Measurements from ENCODE around the gene HTRA3. TPM values are rescaled to one million over a fixed set of nuclear protein-coding genes. Genes with fewer than 3 reads are reported as not detected.

The HTRA3 gene
- total RNA-seq, 1 donor from 2014 or later = 1.7 TPM

DNA sequence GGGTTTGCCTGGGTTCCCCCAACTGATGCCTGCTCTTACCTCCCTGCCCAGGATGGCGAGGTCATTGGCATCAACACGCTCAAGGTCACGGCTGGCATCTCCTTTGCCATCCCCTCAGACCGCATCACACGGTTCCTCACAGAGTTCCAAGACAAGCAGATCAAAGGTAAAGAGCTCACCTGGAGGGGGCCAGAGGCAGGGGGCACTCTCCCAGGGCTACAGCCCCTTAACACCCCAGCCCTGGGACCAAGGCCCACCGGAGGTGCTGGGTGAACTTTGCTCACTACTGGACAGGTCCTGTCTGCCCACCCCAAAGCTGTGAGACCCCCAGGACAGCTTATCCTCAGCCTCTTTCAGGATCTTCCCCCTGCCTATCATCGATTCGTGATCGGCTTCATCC, 24.5 kb downstream of the HTRA3 start:
- no peak for DNase-seq (ENCODE audit: low spot score)
- Mint-ChIP-seq H3K27me3 (ENCODE audit: unreplicated experiment) (peaks cover 6% of the 10 kb centered on the region), H3K36me3 (ENCODE audit: low read depth, unreplicated experiment) (no peaks in the 10 kb centered on the region), H3K4me1 (ENCODE audit: unreplicated experiment) (no peaks in the 10 kb centered on the region), H3K9me3 (ENCODE audit: unreplicated experiment) (no peaks in the 10 kb centered on the region), H3K27ac (ENCODE audit: unreplicated experiment) (no peak overlapping the region), H3K4me3 (ENCODE audit: unreplicated experiment) (no peak overlapping the region)
- TF ChIP-seq, protein P1, sequence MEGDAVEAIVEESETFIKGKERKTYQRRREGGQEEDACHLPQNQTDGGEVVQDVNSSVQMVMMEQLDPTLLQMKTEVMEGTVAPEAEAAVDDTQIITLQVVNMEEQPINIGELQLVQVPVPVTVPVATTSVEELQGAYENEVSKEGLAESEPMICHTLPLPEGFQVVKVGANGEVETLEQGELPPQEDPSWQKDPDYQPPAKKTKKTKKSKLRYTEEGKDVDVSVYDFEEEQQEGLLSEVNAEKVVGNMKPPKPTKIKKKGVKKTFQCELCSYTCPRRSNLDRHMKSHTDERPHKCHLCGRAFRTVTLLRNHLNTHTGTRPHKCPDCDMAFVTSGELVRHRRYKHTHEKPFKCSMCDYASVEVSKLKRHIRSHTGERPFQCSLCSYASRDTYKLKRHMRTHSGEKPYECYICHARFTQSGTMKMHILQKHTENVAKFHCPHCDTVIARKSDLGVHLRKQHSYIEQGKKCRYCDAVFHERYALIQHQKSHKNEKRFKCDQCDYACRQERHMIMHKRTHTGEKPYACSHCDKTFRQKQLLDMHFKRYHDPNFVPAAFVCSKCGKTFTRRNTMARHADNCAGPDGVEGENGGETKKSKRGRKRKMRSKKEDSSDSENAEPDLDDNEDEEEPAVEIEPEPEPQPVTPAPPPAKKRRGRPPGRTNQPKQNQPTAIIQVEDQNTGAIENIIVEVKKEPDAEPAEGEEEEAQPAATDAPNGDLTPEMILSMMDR (IDR thresholded peaks at IDR 0.05; ENCODE audit: unreplicated experiment) = no peak

GRCh38 chr4:8294775-8295174, 25.2 kb downstream of the HTRA3 start:
- TF ChIP-seq, protein P1 (IDR thresholded peaks at IDR 0.05; ENCODE audit: unreplicated experiment) = no peak
- peaks cover 6% of the 10 kb centered on the region for H3K27me3 Mint-ChIP-seq (ENCODE audit: unreplicated experiment)
- no peaks in the 10 kb centered on the region for H3K36me3 Mint-ChIP-seq (ENCODE audit: low read depth, unreplicated experiment)
- no peak overlapping the region for H3K27ac Mint-ChIP-seq (ENCODE audit: unreplicated experiment)
- no peaks in the 10 kb centered on the region for H3K9me3 Mint-ChIP-seq (ENCODE audit: unreplicated experiment)
- no peak for DNase-seq (ENCODE audit: low spot score)
- H3K4me3 Mint-ChIP-seq (ENCODE audit: unreplicated experiment) = peak overlapping the region; percentile 5
- no peaks in the 10 kb centered on the region for H3K4me1 Mint-ChIP-seq (ENCODE audit: unreplicated experiment)

DNA sequence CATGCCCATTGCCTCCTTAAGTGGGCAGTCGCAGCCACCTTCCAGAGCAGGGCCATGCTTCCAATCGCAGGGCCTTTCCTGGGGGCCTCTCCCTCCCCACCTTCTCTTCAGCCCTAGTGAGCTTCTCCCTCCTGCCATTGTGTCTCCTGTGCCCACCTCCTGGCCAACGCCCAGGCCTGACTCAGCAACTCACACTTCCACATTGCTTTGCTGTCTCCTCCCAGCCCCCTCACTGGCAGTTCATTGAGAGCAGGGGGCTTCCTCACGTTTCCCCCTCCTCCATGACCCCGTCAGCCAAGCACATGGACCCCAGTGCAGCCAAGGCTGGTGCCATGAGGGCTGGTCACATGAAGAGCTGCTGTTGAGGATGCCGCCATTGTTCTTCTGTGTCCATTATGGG, 25.9 kb downstream of the HTRA3 start:
- Mint-ChIP-seq H3K9me3 (ENCODE audit: unreplicated experiment) (no peaks in the 10 kb centered on the region), H3K27me3 (ENCODE audit: unreplicated experiment) (peaks cover 6% of the 10 kb centered on the region), H3K27ac (ENCODE audit: unreplicated experiment) (no peak overlapping the region), H3K4me1 (ENCODE audit: unreplicated experiment) (no peaks in the 10 kb centered on the region), H3K36me3 (ENCODE audit: low read depth, unreplicated experiment) (no peaks in the 10 kb centered on the region), H3K4me3 (ENCODE audit: unreplicated experiment) (no peak overlapping the region)
- no peak for DNase-seq (ENCODE audit: low spot score)
- TF ChIP-seq, protein P1 (IDR thresholded peaks at IDR 0.05; ENCODE audit: unreplicated experiment) = no peak

GRCh38 chr4:8296491-8296890, 26.9 kb downstream of the HTRA3 start:
- H3K36me3 Mint-ChIP-seq (ENCODE audit: low read depth, unreplicated experiment) = no peaks in the 10 kb centered on the region
- H3K9me3 Mint-ChIP-seq (ENCODE audit: unreplicated experiment) = no peaks in the 10 kb centered on the region
- no peaks in the 10 kb centered on the region for H3K4me1 Mint-ChIP-seq (ENCODE audit: unreplicated experiment)
- H3K27ac Mint-ChIP-seq (ENCODE audit: unreplicated experiment) = no peak overlapping the region
- TF ChIP-seq, protein P1 (IDR thresholded peaks at IDR 0.05; ENCODE audit: unreplicated experiment) = no peak
- H3K27me3 Mint-ChIP-seq (ENCODE audit: unreplicated experiment) = peaks cover 6% of the 10 kb centered on the region
- DNase-seq (ENCODE audit: low spot score) = no peak
- H3K4me3 Mint-ChIP-seq (ENCODE audit: unreplicated experiment) = no peak overlapping the region

DNA sequence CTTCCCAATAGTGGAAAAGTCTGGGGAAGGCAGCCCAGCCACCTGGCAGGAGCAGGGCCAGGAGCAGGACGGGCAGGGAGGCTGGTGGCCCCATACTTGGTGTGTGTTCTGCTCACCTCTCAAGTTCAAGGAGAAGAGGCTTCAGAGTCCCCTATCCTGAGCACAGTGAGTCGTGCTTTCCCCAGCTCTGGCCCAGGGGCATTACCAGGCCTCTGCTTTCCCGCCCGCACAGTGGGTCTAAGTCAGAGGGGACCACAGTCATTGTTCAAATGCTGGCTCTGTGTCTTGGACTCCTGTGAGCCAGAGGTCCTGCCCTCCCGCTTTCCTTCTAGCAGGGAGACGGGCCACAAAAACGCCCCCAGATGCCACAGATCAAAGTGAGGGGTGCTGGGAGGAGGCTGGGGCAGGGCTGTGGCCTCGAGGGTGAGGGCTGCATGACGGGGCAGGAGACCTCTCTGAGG, 27.6 kb downstream of the HTRA3 start:
- no peaks in the 10 kb centered on the region for H3K4me1 Mint-ChIP-seq (ENCODE audit: unreplicated experiment)
- H3K9me3 Mint-ChIP-seq (ENCODE audit: unreplicated experiment) = no peaks in the 10 kb centered on the region
- H3K27me3 Mint-ChIP-seq (ENCODE audit: unreplicated experiment) = peaks cover 6% of the 10 kb centered on the region
- no peaks in the 10 kb centered on the region for H3K36me3 Mint-ChIP-seq (ENCODE audit: low read depth, unreplicated experiment)
- H3K27ac Mint-ChIP-seq (ENCODE audit: unreplicated experiment) = no peak overlapping the region
- no peak overlapping the region for H3K4me3 Mint-ChIP-seq (ENCODE audit: unreplicated experiment)
- TF ChIP-seq, protein P1 (IDR thresholded peaks at IDR 0.05; ENCODE audit: unreplicated experiment) = no peak
- no peak for DNase-seq (ENCODE audit: low spot score)

All from endothelial cell (in vitro differentiated cells).